Naive thymus-derived CD8-positive, alpha-beta T cell (primary cell): ENCODE measurements around the gene BABAM2. TPM values are rescaled to one million over a fixed set of nuclear protein-coding genes. Genes with fewer than 3 reads are reported as not detected.
A peak's percentile ranks its signal among the peaks of the same experiment; 100 is the strongest.

ENCODE experiments used
- ATAC-seq, 2 donors: fragments of 150-1000 bp; cut with Tn5 transposase in 1 of 2; sonication (Bioruptor Pico), chemical (Tn5 transposase) in 1 of 2; 1 replicate in 1 of 2; 2 replicates in 1 of 2; pipeline ENCODE4 v1.10.0; 2021; ENCODE audit warnings: mild to moderate bottlenecking in 2 of 2, moderate library complexity in 2 of 2
- POLR2A ChIA-PET: fragments of 350-600 bp; sonication (Branson Sonifier 250); formaldehyde crosslinking; loops from one replicate; lab custom pipeline; 2021; ENCODE audit warnings: antibody characterized with exemption; lab: Charles Lee
- DNase-seq, 10 donors: peaks; one replicate each; pipeline versions ENCODE4 v3.0.0 to v3.0.0-alpha.2; 2020 to 2022
- H3K27ac Mint-ChIP-seq, 10 donors: one replicate each; pipeline ENCODE4 v1.8.0; 2020 to 2022; ENCODE audit warnings: mild to moderate bottlenecking in 10 of 10, mixed read lengths in 10 of 10, moderate library complexity in 4 of 10, inconsistent platforms in 1 of 10
- H3K27me3 Mint-ChIP-seq, 5 donors: one replicate each; pipeline ENCODE4 v1.8.0; 2021 to 2022; ENCODE audit warnings: mixed read lengths in 5 of 5
- H3K36me3 Mint-ChIP-seq, 3 donors: one replicate each; pipeline ENCODE4 v1.8.0; 2020 to 2022; ENCODE audit warnings: mixed read lengths in 3 of 3, mild to moderate bottlenecking in 2 of 3, inconsistent platforms in 1 of 3
- H3K4me1 Mint-ChIP-seq, 4 donors: one replicate each; pipeline ENCODE4 v1.8.0; 2021 to 2022; ENCODE audit warnings: mixed read lengths in 4 of 4
- H3K4me3 Mint-ChIP-seq, 10 donors: one replicate each; pipeline ENCODE4 v1.8.0; 2020 to 2022; ENCODE audit warnings: mild to moderate bottlenecking in 10 of 10, mixed read lengths in 10 of 10, moderate library complexity in 6 of 10, inconsistent platforms in 1 of 10
- H3K9me3 Mint-ChIP-seq, 9 donors: one replicate each; pipeline ENCODE4 v1.8.0; 2020 to 2022; ENCODE audit warnings: mixed read lengths in 9 of 9, mild to moderate bottlenecking in 3 of 9, inconsistent platforms in 1 of 9, moderate library complexity in 1 of 9
- polyA plus RNA-seq, 3 donors: library from polyadenylated mRNA; unstranded; fragments of 300-500 nt; fragmentation: Illumina TruSeq; gene quantifications; one replicate each; pipeline ENCODE4 v1.2.3, GENCODE V29; 2021
- total RNA-seq, 8 experiments: library from RNA in 2 of 8; stranded (reverse) in 2 of 8; gene quantifications; one replicate each; pipeline ENCODE4 v1.2.3 and lab custom pipeline; 2021 to 2026

The BABAM2 gene
- total and polyA plus RNA-seq, 5 experiments from 2014 or later = 29.6 to 60.2 (median 50.5) TPM

GRCh38 chr2:28152585-28153280 lies 262.2 kb downstream of the BABAM2 start:
- H3K27ac Mint-ChIP-seq = no peak overlapping the region
- H3K4me1 Mint-ChIP-seq = no peaks in the 10 kb centered on the region
- H3K27me3 Mint-ChIP-seq = no peaks in the 10 kb centered on the region
- H3K9me3 Mint-ChIP-seq = peaks cover 6 to 28% (median 17%) of the 10 kb centered on the region in 9 donors
- H3K36me3 Mint-ChIP-seq = peaks cover 43 to 78% (median 49%) of the 10 kb centered on the region in 3 donors
- H3K4me3 Mint-ChIP-seq = no peak overlapping the region
- POLR2A ChIA-PET = no interaction called here
- ATAC-seq (no peak), DNase-seq (no peak)

DNA sequence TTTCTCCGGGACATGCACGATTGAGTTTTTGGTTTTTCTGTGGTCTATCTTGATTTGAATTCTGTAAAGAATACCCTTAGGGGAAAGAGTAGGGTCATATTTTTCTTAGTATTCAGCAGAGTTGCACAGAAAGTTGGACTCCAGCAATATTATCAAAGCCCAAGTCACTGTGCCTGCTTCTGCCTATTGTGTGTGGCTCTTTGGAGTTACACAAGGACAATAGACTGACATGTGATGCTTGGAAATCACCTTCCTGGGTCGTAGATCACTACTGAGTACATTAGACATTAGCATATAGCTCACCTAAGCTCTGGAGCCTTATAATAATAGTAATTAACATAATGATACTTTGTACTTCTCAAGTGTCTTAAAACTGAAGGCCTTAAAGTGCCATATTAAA lies 263.3 kb downstream of the BABAM2 start:
- H3K27ac Mint-ChIP-seq = no peak overlapping the region
- POLR2A ChIA-PET = interaction anchor here (0.5 kb wide), 1 partner anchor 996 kb away, joined by 7 read pairs; no protein-coding TSS in a partner anchor

GRCh38 chr2:28155086-28155485 lies 264.6 kb downstream of the BABAM2 start:
- no peaks in the 10 kb centered on the region for H3K4me1 Mint-ChIP-seq

More for the DNA sequence above, 263.3 kb downstream of the BABAM2 start:
- Mint-ChIP-seq H3K4me3 (no peak overlapping the region), H3K4me1 (no peaks in the 10 kb centered on the region), H3K9me3 (peaks cover 6 to 28% (median 17%) of the 10 kb centered on the region in 9 donors), H3K27me3 (no peaks in the 10 kb centered on the region), H3K36me3 (peaks cover 43 to 73% (median 43%) of the 10 kb centered on the region in 3 donors)
- ATAC-seq = no peak
- no peak for DNase-seq

GRCh38 chr2:28155627-28156026 lies 265.1 kb downstream of the BABAM2 start:
- no peaks in the 10 kb centered on the region for H3K4me1 Mint-ChIP-seq
- no peaks in the 10 kb centered on the region for H3K27me3 Mint-ChIP-seq
- peaks cover 43 to 63% (median 43%) of the 10 kb centered on the region in 3 donors for H3K36me3 Mint-ChIP-seq
- ATAC-seq (no peak), DNase-seq (no peak)
- H3K4me3 Mint-ChIP-seq = no peak overlapping the region
- H3K27ac Mint-ChIP-seq = no peak overlapping the region
- POLR2A ChIA-PET = no interaction called here
- H3K9me3 Mint-ChIP-seq = peaks cover 6 to 28% (median 17%) of the 10 kb centered on the region in 9 donors

More at GRCh38 chr2:28155086-28155485, 264.6 kb downstream of the BABAM2 start:
- no peak overlapping the region for H3K4me3 Mint-ChIP-seq
- H3K9me3 Mint-ChIP-seq = peaks cover 6 to 28% (median 17%) of the 10 kb centered on the region in 9 donors
- H3K36me3 Mint-ChIP-seq = peaks cover 43 to 64% (median 47%) of the 10 kb centered on the region in 3 donors
- ATAC-seq = no peak
- POLR2A ChIA-PET = interaction anchor here (0.6 kb wide), 1 partner anchor 16 kb away, joined by 3 read pairs; no protein-coding TSS in a partner anchor
- DNase-seq = no peak
- no peaks in the 10 kb centered on the region for H3K27me3 Mint-ChIP-seq
- no peak overlapping the region for H3K27ac Mint-ChIP-seq

DNA sequence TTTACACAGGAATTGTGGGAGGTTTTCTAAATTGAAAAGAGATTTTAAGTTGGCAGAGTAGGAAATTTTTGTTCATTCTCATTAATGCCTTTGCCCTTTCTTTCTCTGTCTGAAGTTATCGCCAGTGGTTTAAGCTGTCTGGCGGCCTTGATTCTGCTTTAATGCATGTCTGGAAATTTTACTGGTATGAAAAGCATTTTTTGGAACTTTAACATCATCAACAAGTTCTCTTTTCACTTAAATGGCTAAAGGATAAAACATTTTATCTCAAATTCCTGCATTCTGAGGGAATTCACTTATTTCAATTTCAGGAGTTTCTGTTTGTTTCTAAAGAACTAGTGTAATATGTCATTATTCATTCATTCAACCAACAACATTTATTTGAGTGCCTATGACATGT lies 268.3 kb downstream of the BABAM2 start:
- Mint-ChIP-seq H3K36me3 (peaks cover 18 to 37% (median 25%) of the 10 kb centered on the region in 3 donors), H3K9me3 (peaks cover 6 to 25% (median 17%) of the 10 kb centered on the region in 9 donors), H3K27ac (no peak overlapping the region), H3K27me3 (no peaks in the 10 kb centered on the region), H3K4me1 (no peaks in the 10 kb centered on the region), H3K4me3 (no peak overlapping the region)
- ATAC-seq (no peak), DNase-seq (no peak)
- POLR2A ChIA-PET = no interaction called here

DNA sequence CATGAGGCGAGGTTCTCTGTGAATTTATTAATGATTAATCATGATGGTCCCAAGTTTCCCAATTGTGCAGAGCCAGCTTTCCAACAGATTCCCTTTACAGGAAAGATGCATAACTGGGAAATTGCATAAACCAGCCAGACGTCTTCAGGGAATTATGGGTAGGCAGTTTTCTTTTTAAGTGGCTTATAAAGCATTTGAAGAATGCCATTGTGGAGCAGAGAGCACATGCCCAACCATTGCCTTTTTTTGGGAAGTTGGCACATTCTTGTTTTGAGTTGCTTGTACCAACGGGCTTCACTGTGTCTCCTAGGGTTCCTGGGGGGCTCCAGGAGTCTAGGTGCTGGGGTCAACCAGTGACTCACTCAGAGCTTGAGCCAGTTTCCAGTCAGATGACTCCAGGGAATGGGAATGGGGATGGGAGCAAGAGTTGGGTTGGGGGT lies 270.5 kb downstream of the BABAM2 start:
- Mint-ChIP-seq H3K4me3 (no peak overlapping the region), H3K27me3 (no peaks in the 10 kb centered on the region), H3K9me3 (peaks cover 1 to 5% (median 2%) of the 10 kb centered on the region in 9 donors), H3K36me3 (peaks cover 2 to 18% (median 7%) of the 10 kb centered on the region in 3 donors), H3K4me1 (peaks cover 0 to 5% (median 1%) of the 10 kb centered on the region in 4 donors), H3K27ac (no peak overlapping the region)
- POLR2A ChIA-PET = no interaction called here
- DNase-seq = no peak
- ATAC-seq = no peak

DNA sequence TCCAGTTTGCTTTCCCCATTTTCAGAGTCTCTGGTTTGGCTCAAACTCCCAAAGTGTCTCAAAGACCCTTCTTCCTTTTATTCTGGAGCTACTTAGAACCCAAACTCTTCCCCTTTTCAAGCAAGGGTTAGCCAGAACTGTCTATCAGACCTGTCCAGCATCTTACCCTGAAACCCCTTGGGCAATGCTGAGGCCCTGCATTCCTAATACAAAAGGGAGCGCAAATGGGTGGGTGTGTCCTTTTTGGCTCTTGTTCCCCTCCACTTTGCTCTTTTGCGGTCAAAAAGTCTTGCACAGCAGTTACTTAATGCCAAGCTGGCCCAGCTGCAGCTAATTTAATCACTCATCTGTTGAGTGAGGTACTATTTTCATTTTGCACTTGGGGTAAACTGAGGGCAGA lies 270.9 kb downstream of the BABAM2 start:
- H3K27ac Mint-ChIP-seq = no peak overlapping the region
- no peaks in the 10 kb centered on the region for H3K27me3 Mint-ChIP-seq
- H3K4me1 Mint-ChIP-seq = peaks cover 0 to 5% (median 1%) of the 10 kb centered on the region in 4 donors

GRCh38 chr2:28162564-28162963 lies 272.0 kb downstream of the BABAM2 start:
- H3K36me3 Mint-ChIP-seq = peaks cover 0 to 11% (median 6%) of the 10 kb centered on the region in 3 donors
- POLR2A ChIA-PET = no interaction called here
- no peak for ATAC-seq
- DNase-seq = no peak
- H3K9me3 Mint-ChIP-seq = no peaks in the 10 kb centered on the region
- H3K4me1 Mint-ChIP-seq = peaks cover 0 to 5% (median 1%) of the 10 kb centered on the region in 4 donors
- H3K4me3 Mint-ChIP-seq = no peak overlapping the region
- no peak overlapping the region for H3K27ac Mint-ChIP-seq
- no peaks in the 10 kb centered on the region for H3K27me3 Mint-ChIP-seq

More for the DNA sequence above, 270.9 kb downstream of the BABAM2 start:
- ATAC-seq (no peak), DNase-seq (no peak)
- POLR2A ChIA-PET = no interaction called here
- Mint-ChIP-seq H3K36me3 (peaks cover 0 to 16% (median 6%) of the 10 kb centered on the region in 3 donors), H3K9me3 (peaks cover 0 to 1% (median 0%) of the 10 kb centered on the region in 9 donors), H3K4me3 (no peak overlapping the region)

DNA sequence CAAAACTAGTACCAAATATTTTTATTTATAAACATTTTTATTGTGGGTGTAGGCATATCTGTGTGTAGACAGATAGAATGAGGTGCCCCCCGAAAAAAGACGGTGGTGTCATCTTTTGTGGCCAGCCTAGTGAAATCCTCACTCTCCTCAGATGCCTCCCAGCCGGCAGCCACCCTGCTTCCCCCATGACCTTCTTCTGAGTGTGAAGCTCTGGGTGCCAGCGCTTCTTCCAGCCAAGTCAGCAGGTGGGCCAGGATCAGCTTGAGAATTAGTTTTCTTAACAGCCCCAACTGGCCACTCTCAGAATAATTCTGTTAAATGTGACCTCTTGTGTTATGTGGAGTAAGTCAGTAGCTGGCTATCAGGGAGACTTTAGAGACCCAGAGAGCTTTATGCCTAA lies 272.5 kb downstream of the BABAM2 start:
- H3K4me3 Mint-ChIP-seq = no peak overlapping the region
- ATAC-seq (no peak), DNase-seq (no peak)
- H3K27ac Mint-ChIP-seq = peak overlapping the region in 1 of 10 donors; percentile 5
- peaks cover 0 to 11% (median 6%) of the 10 kb centered on the region in 3 donors for H3K36me3 Mint-ChIP-seq
- no peaks in the 10 kb centered on the region for H3K9me3 Mint-ChIP-seq
- H3K27me3 Mint-ChIP-seq = no peaks in the 10 kb centered on the region
- H3K4me1 Mint-ChIP-seq = peaks cover 0 to 5% (median 1%) of the 10 kb centered on the region in 4 donors
- POLR2A ChIA-PET = no interaction called here

- peaks cover 0 to 5% (median 1%) of the 10 kb centered on the region in 4 donors for H3K4me1 Mint-ChIP-seq
- POLR2A ChIA-PET = no interaction called here
- DNase-seq (no peak), ATAC-seq (no peak)
- H3K36me3 Mint-ChIP-seq = peaks cover 0 to 7% (median 5%) of the 10 kb centered on the region in 3 donors
- H3K27ac Mint-ChIP-seq = peak overlapping the region in 1 of 10 donors; percentile 5
- H3K27me3 Mint-ChIP-seq = no peaks in the 10 kb centered on the region
- H3K9me3 Mint-ChIP-seq = no peaks in the 10 kb centered on the region
- no peak overlapping the region for H3K4me3 Mint-ChIP-seq
These were observed 273.2 kb downstream of the BABAM2 start for GRCh38 chr2:28163627-28164279.

DNA sequence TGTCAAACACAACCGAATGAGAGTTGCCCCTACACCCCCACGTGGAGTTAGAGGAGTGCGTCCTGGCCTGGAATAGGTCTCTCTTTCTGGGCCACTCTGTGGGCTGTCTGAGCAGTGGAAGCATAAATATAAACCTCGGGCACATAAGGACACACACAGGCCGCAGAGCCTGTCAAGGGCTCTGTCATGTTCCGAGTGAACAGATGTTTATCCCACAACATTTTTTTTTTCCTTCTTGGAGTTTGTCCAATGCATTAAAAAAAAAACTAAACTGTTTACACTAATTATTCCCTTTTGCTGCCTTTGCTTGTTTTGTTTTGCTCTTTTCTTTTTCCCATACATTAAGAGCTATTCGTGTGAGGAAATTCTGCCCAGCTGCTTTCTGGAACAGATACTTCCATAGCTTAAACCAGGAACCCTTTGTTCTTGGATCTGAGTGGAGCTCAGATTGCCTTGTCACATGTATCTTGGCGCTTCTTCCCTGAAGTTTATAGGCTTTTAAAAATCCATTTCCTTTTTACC lies 273.8 kb downstream of the BABAM2 start:
- POLR2A ChIA-PET = no interaction called here

DNA sequence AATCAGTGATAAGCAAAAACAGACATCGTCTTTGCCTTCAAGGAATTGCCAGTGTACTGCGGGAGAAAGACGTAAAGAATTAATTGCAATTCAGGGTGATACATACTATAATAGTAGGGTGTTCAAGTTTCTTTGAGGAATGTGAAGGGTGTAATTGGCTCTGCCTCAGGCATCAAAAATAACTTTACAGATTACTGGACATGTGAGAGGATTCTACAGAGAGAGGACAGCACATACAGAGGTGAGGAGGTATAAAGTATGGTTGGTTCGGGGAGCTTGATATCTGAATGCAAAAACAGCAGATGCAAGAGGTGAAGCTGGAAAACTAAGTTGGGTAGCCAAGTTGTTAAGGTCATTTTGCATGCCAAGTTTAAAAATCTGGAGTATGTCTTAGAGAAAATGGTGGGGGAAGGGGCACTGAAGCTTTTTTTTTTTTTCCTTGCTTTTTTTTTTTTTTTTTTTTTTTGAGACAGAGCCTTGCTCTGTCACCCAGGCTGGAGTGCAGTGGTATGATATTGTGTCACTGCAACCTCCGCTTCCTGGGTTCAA lies 274.6 kb downstream of the BABAM2 start:
- ATAC-seq (no peak), DNase-seq (no peak)
- no peak overlapping the region for H3K4me3 Mint-ChIP-seq
- H3K9me3 Mint-ChIP-seq = no peaks in the 10 kb centered on the region
- H3K27me3 Mint-ChIP-seq = no peaks in the 10 kb centered on the region
- H3K36me3 Mint-ChIP-seq = peaks cover 0 to 5% (median 0%) of the 10 kb centered on the region in 3 donors
- peaks cover 0 to 5% (median 1%) of the 10 kb centered on the region in 4 donors for H3K4me1 Mint-ChIP-seq
- POLR2A ChIA-PET = no interaction called here
- H3K27ac Mint-ChIP-seq = no peak overlapping the region

More for the DNA sequence above, 273.8 kb downstream of the BABAM2 start:
- Mint-ChIP-seq H3K4me3 (no peak overlapping the region), H3K4me1 (peaks cover 0 to 5% (median 1%) of the 10 kb centered on the region in 4 donors), H3K27ac (peak overlapping the region in 1 of 10 donors; percentile 40), H3K36me3 (peaks cover 0 to 6% (median 0%) of the 10 kb centered on the region in 3 donors), H3K9me3 (no peaks in the 10 kb centered on the region), H3K27me3 (no peaks in the 10 kb centered on the region)
- ATAC-seq = no peak
- DNase-seq = no peak
